ENCODE results near the gene RAB40B.
"Not testable (repeated sequence)": the region's sequence is repeated elsewhere in the genome, so short reads cannot be mapped to it uniquely, and the experiment has no call there.

RAB40B gene

DNA sequence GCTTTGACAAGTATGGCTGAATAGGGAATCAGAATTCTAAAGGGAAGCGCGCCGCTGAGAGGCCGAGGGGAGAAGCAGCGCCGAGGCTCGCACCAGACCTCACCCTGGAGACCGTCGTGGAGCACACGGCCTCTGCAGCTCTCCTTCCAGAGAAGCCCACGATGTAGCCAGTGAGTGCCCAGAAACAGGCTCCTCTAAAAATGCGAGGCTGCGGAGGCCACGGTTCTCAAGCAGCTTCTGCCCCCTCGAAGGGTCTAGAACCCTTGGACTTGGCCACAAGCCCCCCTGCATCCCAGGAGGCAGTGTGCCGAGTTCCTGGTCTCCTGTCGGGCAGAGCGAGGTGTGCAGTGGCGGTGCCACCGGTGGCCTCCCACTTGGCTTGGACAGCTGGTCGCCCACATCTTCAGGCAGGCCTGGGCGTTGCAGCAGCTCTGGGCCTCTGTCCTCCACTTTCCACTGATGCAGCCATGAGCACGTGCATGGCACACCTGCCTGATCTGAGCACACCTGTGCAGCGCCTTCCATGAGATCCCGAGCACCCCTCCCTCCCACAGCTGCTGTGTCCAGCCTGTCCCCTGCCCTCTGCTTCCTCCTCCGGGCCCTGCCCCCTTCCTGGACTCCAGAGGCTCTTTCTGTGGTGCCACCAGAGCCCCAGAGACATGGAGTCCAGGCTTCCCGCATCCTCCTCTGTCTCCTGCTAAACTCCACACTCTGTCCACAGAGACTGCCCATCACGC is 31.4 kb downstream of the RAB40B start:
- no peak for DNase-seq

DNA sequence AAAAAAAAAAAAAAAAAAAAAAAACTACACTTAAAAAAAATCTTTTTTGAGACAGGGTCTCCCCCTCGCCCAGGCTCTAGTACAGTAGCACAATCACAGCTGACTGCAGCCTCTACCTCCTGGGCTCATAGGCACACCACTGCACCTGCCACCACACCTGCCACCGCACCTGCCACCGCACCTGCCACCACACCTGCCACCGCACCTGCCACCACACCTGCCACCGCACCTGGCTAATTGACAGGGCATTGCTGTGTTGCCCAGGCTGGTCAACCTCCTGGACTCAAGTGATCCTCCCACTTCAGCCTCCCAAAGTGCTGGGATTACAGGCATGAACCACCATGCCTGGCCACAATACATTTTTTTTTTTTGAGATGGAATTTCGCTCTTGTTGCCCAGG is 32.6 kb downstream of the RAB40B start:
- DNase-seq = no peak

DNA sequence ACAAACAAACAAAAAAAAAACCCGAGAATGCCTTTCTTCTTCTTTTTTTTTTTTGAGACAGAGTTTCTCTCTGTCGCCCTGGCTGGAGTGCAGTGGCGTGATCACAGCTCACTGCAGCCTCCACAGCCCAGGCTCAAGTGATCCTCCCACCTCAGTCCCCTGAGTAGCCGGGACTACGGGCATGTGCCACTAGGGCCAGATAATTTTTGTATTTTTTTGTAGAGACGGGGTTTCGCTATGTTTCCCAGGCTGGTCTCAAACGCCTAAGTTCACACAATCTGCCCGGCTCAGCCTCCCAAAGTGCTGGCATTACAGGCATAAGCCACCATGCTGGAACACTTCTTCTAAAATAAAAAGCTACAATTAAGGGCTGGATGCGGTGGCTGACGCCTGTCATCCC is 33.3 kb downstream of the RAB40B start:
- DNase-seq = no peak

DNA sequence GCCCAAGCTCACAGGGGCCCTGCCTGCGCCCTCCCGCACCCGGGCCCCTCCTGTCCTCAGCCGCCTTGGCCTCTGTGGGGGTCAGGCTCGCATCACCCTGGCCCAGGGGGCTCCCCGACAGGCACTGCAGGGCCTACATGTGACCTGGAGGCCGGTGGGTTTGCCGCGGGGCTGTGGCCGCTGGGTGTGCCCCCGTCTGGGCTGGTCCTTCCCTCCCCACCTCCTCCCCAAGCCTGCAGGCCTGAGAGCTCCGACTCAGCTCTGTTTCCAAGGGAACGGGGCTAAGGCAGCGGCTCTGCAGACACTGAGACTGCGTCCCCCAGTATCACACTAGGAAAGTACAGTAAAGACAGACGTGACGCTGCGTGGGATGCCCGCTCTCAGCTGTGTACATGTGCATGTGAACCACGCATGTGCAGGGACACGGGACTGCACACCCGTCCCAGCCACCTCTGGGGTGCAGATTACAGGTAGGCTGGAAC is 33.8 kb downstream of the RAB40B start:
- DNase-seq = no peak

DNA sequence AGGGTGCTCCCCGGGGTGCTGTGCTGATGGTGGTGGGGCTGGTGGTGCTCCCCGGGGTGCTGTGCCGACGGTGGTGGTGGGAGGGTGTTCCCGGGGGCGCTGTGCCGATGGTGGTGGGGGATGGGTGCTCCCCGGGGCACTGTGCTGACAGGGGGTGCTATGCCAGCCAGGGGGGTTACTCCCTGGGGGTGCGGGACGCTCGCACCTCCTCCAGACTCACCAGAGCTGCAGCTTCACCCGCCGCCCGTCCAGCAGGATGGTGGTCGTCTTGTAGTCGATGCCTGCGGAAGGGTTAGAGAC is 34.3 kb downstream of the RAB40B start:
- no peak for DNase-seq

DNA sequence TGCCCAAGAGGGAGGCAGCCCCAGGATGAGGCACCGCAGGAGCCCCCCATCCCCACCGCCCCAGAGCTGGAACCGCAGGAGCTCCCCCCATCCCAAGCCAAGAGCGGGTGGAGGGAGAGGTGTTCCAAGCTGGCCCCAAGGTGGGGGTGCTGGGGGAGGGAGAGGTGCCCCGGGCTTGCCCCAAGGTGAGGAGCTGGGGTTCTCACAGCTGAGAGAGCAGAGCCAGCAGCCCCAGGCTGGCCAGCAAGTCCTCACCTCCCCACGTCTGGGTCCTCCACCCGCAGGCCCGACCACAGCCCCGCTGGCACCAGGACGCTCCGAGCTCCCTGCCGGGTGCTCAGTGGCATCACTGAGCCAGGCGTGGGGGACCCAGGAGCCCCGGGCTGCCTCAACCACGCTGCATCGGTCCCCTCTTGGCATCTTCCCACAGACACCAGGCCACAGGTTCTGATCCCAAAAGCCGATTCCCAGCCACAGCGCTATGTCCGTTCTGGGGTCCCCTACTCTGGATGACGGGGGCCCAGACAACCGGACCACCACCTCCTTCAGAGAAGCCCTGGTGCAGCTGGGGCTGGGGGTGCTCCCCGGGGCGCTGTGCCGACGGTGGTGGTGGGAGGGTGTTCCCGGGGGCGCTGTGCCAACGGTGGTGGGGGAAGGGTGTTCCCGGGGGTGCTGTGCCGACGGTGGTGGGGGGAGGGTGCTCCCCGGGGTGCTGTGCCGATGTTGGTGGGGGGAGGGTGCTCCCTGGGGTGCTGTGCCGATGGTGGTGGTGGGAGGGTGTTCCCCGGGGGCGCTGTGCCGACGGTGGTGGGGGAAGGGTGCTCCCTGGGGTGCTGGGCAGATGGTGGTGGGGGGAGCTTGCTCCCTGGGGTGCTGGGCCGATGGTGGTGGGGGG is 34.9 kb downstream of the RAB40B start:
- DNase-seq = no peak

DNA sequence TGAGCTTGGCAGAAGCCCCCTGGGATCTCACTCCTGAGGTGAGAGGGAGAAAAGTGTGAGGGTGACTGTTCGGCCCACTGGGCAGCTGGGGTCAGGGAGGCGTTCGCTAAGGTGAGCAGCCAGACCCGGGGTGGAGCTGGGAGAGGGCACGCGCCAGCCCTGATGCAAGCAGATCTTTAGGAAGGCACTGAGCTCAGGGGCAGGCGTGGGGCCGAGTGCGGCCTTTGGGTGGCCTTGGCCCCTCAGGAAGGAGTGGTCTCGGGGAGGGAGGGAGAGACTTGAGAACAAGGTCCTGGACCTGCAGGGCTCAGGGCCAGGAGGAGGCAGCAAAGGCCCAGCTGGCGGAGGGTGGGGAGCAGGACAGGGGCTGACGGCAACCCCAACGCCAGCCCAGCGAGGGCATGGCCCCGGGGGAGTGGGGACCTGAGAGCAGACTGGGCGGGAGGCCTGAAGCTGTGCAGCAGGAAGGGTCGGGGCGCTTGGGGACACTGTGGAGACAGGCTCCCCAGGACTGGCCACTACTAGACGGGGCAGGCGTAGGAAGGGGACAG is 35.7 kb downstream of the RAB40B start:
- no peak for DNase-seq

DNA sequence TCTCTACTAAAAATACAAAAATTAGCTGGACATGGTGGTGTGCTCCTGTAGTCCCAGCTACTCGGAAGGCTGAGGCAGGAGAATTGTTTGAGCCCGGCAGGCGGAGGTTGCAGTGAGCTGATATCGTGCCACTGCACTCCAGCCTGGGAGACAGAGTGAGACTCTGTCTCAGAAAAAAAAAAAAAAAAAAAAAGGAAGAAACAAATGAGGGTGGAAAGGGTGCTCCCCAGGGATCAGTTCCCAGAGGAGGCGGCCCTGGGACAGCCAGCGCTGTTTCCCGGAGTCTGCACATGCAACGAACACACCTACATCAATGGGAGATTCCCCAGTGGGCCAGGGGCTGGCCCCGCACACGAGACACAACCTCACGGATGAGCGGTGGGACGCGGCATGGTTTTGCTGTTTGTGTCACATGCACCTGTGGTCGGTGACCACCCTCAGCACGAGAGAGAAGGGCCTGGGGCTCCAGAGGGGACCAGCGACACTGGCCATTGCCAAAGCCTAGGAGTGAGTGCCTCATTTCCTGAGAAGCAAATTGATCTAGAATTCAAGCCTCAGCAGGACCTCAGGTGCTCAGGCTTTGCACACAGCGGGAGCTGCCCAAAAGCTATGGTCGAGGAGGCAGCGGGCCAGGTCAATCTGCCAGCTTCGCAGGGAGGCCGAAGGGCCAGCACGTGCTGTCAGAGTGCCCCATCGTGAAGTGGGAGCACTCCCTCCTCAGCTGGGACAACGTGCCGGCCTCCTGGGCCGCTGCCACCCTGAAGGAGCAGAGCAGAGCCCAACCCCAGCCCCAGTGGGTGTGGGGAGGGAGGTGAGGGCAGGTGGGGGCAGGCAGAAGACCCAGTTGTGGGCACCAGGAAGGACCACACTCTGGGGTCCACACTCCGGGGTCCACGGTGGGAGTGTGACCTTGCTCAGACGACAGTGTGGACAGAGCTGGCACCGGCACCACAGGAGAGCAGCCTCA is 36.5 kb downstream of the RAB40B start:
- DNase-seq = no peak

DNA sequence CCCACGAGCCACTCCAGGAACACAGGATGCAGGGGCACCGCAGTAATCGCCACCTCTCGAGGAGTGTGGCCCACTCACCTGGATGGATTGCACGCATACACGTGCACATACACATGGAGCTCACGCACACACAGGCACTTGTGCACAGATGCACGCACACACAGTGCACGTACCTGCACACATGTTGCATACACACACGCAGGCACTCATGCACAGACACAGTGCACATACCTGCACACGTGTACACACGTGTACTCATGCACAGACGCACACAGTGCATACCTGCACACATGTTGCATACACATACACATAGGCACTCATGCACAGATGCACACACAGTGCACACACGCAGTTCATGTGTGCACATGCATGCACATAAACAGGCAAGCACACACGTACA is 38.6 kb downstream of the RAB40B start:
- no peak for DNase-seq

DNA sequence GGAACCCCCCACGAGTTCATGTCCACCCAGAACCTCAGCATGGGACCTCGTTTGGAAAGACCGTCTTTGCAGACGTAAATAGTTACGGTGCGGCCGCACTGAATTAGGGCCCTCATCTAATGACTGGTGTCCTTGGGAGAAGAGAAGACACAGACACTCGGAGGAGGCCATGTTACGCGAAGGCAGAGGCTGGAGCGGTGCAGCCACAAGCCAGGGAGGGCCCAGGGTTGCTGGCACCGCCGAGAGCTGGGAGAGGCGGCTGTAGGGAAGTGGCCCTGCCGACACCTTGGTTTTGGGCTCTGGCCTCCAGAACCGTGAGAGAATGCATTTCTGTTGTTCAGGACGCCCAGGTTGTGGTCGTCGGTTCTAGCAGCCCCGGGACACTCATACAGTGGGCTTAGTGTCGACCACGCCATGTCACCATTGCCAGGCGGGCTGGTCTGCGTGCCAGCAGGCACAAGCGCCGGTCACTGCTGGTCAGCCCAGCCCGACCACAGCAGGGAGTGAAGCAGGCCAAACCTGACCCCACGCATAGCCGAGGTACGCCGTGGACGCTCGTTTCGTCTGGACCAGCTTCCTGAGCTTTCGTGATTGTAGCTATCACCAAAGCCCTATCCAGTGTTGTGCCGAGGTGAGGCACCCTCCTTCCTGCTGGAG is 39.6 kb downstream of the RAB40B start:
- DNase-seq = no peak

DNA sequence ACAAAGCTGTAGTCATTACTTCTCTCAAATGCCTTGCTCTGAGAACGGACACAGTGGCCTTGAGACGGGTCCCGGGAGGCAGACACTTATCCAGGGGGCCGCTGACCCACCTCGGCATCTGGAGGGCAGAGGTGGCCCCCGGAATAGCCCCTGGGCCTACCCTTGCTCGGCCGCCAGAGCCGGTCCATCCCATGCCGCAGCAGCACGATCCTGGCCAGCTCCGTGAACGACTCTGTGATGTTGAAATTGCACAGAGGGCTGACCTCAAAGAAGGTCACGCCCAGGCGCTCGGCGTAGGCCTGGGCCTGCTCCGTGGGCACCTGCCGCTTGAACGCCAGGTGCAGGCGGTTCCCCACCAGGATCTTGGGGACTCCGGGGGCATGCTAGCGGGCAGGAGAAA is 40.2 kb downstream of the RAB40B start:
- no peak for DNase-seq

DNA sequence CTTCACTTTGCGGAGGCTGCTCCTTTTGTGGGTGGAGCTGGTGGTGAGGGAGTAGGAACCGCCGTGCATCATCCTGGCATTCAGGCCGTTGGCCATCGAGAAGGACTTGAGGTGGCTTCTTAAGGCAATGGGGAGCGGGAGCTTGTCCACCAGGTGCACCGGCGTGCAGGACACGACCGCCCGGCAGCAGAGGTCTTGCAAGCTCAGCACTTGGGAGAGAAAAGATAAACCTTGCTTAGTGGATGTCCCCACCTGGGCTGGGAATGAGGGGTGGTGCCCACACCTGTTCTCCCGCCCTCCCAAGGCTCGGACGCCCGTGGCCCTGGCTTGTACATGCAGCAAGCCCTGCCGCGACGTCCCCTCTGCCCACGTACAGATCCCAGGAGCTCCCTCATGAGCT is 40.6 kb downstream of the RAB40B start:
- no peak for DNase-seq

DNA sequence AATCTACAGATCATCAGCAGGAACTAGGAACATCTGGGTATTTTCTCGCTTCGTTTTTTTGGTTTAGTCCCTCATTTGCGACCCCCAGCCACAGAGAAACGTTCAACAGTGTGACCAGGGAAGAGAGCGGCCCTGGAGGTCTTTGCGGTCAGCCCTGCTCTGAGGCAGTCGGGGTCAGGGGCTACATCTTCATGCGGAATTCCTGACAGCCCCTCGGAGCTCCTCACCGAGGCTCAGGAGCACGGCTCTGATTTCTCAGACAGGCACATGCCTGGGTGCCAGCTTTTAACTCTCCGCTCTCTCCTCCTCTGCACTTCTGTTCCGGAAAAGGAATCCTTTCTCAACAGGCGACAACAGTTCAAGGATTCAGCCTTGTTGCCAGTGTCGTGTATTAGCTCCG is 42.2 kb downstream of the RAB40B start:
- DNase-seq = no peak

DNA sequence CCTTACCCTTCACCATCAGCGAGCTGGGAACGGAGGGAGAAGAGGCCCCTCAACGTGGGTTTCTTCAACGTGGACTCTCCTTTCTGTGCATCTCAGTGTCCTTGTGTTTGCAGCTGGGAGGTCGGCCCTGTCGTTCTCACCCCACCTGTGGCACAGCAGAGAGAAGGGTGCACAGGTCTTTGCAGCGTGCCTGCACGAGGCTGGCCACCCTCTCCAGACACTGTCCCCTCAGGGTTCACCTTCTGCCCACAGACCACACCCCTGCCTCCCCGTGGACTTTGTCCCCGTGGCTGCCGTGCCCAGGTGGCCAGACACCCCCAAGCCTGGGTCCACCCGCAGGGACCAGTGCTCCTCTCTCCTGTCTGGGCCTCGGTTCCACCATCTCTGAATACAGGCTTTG is 43.0 kb downstream of the RAB40B start:
- DNase-seq = no peak

DNA sequence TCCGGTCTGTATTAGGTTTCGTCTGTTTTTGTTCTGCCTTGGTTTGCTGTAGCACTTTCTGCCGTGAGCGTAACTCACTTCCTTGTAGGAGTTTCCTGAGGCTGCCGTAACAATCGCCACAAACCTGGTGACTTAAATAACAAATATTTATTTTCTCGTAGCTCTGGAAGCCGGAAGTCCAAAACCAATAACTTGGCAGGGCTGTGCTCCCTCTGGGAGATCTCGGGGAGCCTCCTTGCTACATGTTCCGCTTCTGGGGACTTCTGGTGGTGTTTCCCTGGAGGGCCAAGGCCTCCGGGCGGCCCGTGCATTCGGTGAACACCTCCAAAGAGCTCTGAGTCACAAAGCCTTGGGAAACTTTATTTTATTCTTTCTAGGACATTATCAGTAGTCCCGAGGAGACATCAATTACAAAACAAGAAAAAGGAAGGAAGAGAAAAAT is 43.4 kb downstream of the RAB40B start:
- DNase-seq = no peak

DNA sequence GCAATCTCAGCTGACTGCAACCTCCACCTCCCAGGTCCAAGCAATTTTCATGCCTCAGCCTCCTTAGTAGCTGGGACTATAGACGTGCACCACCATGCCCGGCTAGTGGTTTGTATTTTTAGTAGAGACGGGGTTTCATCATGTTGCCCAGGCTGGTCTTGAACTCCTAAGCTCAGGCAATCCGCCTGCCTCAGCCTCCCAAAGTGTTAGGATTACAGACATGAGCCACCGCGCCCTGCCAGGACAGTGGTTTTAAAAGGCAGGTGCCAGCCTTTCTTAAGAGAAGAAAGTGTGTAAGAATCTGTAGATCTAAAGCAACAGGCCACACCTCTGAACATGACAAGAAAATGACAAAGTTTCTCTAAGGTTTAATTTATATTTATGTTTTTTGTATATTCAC is 43.9 kb downstream of the RAB40B start:
- DNase-seq = not testable (repeated sequence)

DNA sequence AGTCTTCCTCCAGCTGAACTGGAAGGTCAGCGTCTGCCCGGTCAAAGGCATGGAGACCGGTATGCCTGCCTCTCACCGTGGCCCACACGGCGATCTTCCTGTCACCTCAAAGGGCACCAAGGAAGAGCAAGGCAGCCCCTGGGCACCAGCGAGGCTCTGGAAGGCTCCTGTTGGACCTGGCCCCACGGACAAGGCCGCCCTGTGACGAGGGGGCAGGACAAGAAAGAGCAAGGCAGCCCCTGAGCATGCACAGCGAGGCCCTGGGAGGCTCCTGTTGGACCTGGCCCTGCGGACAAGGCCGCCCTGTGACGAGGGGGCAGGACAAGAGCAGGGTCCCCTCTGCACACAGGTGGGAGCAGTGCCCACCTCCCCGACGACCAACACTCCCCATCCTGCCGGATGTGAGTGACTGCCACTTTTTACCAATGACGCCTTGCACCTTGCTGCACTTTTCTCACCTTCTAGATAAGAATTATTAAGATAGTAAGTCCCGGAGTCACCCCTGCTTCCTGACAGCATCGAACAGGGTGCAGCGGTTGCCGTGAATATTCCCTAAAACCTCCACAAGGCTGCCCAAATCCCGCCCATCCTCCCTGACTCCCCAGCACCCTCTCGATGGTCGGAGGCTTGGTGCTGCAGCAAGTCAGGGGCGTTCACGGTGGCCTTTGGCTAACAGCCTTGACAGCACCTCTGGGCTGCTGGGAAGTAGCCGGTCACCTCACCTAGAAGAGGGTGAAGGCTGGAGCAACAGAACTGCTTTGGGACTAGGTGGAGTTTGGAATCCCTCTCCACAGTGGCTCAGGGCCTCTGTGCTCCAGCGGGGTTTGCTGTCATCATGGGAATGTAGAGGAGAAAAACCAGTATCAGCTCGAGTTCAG is 44.6 kb downstream of the RAB40B start:
- no peak for DNase-seq

DNA sequence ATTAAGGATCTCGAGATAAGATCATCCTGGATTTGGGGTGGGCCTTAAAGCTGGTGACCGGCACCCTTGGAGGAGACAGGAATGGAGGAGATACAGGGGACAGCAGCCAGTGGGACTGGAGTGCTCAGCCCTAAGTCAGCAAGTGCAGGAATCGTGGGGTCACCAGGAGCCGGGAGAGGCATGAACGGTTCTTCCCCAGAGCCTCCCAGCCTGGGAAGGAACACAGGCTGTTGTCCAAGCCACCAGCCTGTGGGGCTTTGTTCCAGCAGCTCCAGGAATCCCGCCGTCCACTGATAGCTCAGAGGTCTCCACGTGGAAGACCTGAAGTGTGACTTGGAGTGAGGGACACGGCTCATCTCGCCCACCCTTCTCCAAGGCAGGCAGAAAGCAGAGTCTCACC is 47.8 kb downstream of the RAB40B start:
- DNase-seq = no peak

DNA sequence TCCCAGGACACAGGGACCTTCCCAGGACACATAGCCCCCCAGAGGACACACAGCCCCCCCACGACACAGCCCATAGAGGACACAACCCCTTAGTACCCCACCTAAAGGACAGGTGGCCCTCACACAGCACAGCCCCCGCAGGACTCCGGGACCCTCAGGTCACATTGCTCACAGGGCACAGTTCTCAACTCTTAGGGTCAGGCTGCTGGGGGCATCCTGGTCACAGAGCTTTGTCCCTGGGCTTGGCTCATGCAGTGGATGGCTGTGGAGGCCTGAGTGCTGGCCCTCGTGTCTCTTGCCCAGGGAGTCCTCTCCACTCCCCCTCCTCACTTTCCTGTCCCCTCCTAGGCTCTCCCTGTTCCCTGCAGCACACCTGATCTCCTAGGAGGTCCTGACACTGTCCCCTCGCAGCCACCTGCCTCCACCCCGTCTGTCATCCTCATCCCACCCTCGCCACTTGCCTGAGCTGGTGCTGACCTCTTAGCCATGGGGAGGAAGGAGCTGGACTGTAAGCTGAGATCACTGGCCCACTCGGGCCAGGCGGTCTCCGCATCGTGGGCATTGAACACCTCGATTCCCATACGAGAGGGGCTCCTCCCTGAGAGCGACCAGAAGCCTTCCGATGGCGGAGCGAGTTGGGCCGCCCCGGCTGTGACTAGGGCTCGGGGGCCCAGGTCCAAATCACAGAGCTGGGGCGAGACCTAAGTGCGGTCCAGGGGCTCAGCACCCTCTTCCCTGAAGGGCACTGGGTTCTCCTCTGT is 48.8 kb downstream of the RAB40B start:
- no peak for DNase-seq

DNA sequence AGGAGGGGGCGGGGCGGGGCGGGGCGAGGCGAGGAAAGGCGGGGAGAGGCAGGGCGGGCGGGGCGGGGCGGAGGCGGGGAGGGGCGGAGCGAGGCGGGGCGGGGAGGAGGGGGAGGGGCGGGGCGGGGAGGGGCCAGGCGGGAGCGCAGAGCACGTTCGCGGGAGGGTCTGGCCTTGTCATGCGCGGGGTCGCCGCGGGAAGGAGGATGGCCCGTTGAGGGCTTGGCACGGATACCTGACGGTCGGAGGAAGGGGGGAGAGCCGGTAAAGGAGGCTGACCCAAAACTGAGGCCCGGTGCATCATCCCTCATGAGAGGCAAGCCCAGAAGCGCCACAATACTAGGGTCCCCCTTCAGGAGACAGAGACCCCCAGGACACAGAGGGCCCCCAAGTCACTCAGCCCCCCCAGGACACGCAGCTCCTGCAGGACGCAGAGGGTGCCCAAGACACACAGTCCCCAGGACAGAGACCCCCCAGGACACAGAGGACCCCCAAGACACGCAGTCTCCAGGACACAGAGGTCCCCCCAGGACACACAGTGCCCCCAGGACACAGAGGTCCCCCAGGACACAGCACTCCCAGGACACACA is 49.7 kb downstream of the RAB40B start:
- DNase-seq = no peak
